ENCODE measurements around the gene KCNH2. TPM values are rescaled to one million over a fixed set of nuclear protein-coding genes. Genes with fewer than 3 reads are reported as not detected.

KCNH2 gene
- total RNA-seq, 4 donors from 2014 or later: 0.15 to 1.1 (median 0.36) TPM

GRCh38 chr7:150942001-150942590, 36.0 kb downstream of the KCNH2 start:
- WGBS, 2 donors: 26 to 39% methylated on average over 9 to 14 of the region's 14 CpGs
- intact Hi-C loops (cut with DNase I; ENCODE audit: low total_unique reads): no loop called here
- no peak overlapping the region for H3K4me3 ChIP-seq (ENCODE audit: low read depth, poor library complexity, severe bottlenecking)
- DNase-seq (ENCODE audit: low spot score in 2 of 2): peak in 1 of 2 donors; percentile 82
- TF ChIP-seq CTCF (IDR thresholded peaks at IDR 0.05): no peak
- TF ChIP-seq POLR2A (IDR thresholded peaks at IDR 0.05): no peak

- DNase-seq (ENCODE audit: low spot score in 2 of 2): peak in 1 of 2 donors; percentile 82
- H3K4me3 ChIP-seq (ENCODE audit: low read depth, poor library complexity, severe bottlenecking): no peak overlapping the region
- intact Hi-C loops (cut with DNase I; ENCODE audit: low total_unique reads): no loop called here
- no peak for TF ChIP-seq CTCF (IDR thresholded peaks at IDR 0.05)
- no peak for TF ChIP-seq POLR2A (IDR thresholded peaks at IDR 0.05)
- 84 to 87% methylated on average over 15 of the region's 15 CpGs for WGBS, 2 donors
Measured at GRCh38 chr7:150941351-150942000, 36.6 kb downstream of the KCNH2 start.

- WGBS, 2 donors: 68 to 78% methylated on average over 11 of the region's 11 CpGs
- peak in 1 of 2 donors; percentile 72 for DNase-seq (ENCODE audit: low spot score in 2 of 2)
- no peak for TF ChIP-seq CTCF (IDR thresholded peaks at IDR 0.05)
- TF ChIP-seq POLR2A (IDR thresholded peaks at IDR 0.05): no peak
- no peak overlapping the region for H3K4me3 ChIP-seq (ENCODE audit: low read depth, poor library complexity, severe bottlenecking)
- intact Hi-C loops (cut with DNase I; ENCODE audit: low total_unique reads): no loop called here
Measured at GRCh38 chr7:150940431-150941102, 37.6 kb downstream of the KCNH2 start.

- TF ChIP-seq POLR2A (IDR thresholded peaks at IDR 0.05) (no peak), CTCF (IDR thresholded peaks at IDR 0.05) (no peak)
- no peak for DNase-seq (ENCODE audit: low spot score in 2 of 2)
- H3K4me3 ChIP-seq (ENCODE audit: low read depth, poor library complexity, severe bottlenecking): no peak overlapping the region
- intact Hi-C loops (cut with DNase I; ENCODE audit: low total_unique reads): no loop called here
Measured at GRCh38 chr7:150939466-150939865, 38.7 kb downstream of the KCNH2 start.

GRCh38 chr7:150939052-150939451, 39.1 kb downstream of the KCNH2 start:
- intact Hi-C loops (cut with DNase I; ENCODE audit: low total_unique reads): no loop called here
- no peak for TF ChIP-seq POLR2A (IDR thresholded peaks at IDR 0.05)
- no peak for TF ChIP-seq CTCF (IDR thresholded peaks at IDR 0.05)
- 81 to 90% methylated on average over 2 of the region's 2 CpGs for WGBS, 2 donors
- DNase-seq (ENCODE audit: low spot score in 2 of 2): peak in 1 of 2 donors; percentile 12
- no peak overlapping the region for H3K4me3 ChIP-seq (ENCODE audit: low read depth, poor library complexity, severe bottlenecking)

All from lower leg skin (tissue), 4 donors.